ENCODE results near the gene MBD3L2.
"Not testable (repeated sequence)": the region's sequence is repeated elsewhere in the genome, so short reads cannot be mapped to it uniquely, and the experiment has no call there.

Gene MBD3L2

GRCh38 chr19:7063339-7063738, 14.2 kb downstream of the MBD3L2 start:
- no peak for DNase-seq

DNA sequence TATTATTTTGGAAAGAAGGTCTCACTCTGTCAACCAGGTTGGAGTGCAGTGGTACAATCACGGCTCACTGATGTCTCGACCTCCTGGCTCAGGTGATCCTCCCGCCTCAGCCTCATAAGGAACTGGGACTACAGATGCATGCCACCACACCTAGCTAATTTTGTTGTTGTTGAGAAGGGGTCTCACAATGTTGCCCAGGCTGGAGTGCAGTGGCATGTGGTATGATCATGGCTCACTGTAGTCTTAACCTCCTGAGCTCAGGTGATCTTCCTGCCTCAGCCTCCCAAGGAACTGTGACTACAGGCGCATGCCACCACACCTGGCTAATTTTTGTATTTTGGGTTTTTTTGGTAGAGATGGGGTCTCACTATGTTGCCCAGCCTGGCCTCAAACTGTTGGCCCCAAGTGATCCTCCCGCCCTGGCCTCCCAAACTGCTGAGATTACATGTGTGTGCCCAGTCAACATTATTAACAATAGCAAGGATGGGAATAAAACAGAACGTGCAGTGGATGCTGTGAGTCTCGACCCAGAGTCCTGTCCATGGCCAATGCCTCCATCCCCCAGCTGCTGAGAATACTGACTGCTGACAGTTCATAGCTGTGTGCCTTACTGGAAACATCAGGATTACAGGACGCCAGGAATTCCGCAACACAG, 14.8 kb downstream of the MBD3L2 start:
- DNase-seq, result no peak

- not testable (repeated sequence) for DNase-seq
Measured at GRCh38 chr19:7067122-7067521, 18.0 kb downstream of the MBD3L2 start.

GRCh38 chr19:7067716-7068115, 18.6 kb downstream of the MBD3L2 start:
- no peak for DNase-seq

GRCh38 chr19:7068599-7068998, 19.5 kb downstream of the MBD3L2 start:
- no peak for DNase-seq

GRCh38 chr19:7069042-7069903, 20.2 kb downstream of the MBD3L2 start, which contains the start of gene ZNF557:
Gene ZNF557 (plus strand): TSS chr19:7069703. CDS start chr19:7075075, 5,372 bp downstream.
- peak; percentile 99 for DNase-seq

DNA sequence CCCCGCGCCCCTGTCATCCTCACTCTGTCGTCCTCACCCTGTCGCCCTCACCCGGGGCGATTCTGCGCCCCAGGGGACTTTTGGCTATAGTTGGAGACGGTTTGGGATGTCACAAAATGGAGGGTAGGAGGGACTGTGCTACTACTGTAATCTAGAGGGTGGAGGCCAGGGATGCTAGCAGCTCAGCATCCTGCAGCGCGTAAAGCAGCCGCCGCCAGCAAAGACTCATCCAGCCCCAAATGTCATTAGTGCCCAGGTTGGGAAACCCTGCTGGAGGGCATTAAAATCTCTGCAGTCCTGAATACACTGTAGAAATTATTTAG, 20.7 kb downstream of the MBD3L2 start:
- DNase-seq, result no peak

DNA sequence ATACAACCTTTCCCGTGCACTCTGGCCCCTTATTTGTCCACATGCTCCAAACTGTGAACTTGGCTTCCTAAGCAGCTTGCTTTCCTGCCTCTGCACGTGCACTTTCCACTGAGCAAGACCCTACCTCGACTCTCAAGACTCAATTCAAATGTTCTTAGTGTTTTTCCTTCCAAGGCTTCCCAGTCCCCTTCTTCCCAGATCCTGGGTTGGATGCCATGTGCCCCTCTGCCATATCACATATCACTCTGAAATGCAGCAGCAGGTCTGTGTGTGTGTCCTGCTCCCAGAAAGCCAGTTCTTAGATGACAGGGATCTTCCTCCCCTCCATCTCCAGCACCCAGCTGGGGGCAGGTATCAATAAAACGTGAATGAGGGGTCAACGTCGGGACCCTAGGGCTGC, 23.4 kb downstream of the MBD3L2 start:
- no peak for DNase-seq

GRCh38 chr19:7074705-7075282, 25.7 kb downstream of the MBD3L2 start:
- no peak for DNase-seq

DNA sequence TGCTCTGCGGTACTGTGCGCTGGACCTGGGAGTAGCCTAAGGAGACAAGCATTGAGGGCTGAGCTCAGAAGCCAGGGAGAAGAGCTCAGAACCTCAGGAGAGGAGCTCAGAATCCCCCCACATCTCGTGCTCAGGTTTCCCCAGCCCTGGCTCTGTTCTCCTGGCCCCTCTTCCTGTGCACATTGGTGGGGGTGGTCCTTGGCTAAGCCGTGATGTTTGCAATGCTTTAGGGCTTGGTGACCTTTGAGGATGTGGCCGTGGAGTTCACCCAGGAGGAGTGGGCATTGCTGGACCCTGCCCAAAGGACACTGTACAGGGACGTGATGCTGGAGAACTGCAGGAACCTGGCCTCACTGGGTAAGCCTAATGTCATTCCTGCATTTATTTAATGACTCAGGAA, 27.0 kb downstream of the MBD3L2 start:
- no peak for DNase-seq

DNA sequence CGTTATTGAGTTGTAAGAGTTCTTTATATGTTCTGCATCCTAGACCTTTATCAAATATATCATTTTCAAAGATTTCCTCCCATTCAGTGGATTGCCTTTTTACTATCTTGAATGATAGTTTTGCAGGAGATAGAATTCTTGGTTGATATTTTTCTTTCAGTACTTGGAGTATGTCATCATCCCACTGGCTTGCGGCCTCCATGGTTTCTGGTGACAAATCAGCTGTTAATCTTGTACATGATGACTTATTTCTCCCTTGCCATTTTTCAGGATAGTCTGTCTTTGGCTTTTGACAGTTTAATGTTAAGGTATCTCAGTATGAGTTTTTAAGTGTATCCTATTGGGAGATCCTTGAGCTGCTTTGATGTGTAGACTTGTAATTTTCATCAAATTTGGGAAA, 28.9 kb downstream of the MBD3L2 start:
- DNase-seq, result no peak

GRCh38 chr19:7083076-7083956, 34.2 kb downstream of the MBD3L2 start:
- DNase-seq, result no peak

DNA sequence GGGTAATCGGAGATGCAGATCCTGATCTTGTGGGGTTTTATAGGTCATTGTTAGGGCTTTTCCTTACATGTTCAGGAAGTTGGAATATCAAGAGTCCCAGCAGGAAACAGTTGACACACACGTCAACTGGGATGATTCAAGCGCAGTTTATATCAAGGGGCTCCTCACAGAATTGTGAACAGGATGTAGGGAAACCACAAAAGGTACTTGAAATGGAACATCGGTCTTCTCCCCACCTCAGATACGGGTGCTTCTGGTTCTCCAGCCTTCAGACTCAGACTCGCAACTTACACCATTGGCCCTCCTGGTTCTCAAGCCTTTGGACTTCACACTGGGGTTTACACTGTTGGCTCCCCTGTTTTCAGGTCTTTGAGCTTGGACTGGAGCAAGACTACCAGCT, 39.9 kb downstream of the MBD3L2 start:
- DNase-seq, result no peak

DNA sequence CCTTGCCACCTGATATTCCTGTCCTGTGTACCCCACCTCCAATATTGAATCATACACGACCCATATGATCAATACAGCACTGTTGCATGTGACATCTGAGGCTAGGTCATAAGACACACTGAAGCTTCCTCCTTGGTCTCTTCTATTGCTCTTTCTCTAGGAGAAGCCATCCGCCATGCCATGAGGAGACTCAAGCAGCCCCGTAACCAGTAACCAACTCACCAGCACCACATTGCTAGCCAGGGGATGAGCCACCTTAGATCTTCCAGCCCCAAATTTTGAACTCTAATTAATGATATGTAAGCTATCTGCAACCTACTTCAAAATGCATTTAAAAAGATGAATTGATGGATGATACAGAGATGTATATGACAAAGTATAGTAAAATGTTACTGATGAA, 49.0 kb downstream of the MBD3L2 start:
- DNase-seq, result no peak

- peak; percentile 95 for DNase-seq
Measured at GRCh38 chr19:7098701-7099596, 49.8 kb downstream of the MBD3L2 start.

DNA sequence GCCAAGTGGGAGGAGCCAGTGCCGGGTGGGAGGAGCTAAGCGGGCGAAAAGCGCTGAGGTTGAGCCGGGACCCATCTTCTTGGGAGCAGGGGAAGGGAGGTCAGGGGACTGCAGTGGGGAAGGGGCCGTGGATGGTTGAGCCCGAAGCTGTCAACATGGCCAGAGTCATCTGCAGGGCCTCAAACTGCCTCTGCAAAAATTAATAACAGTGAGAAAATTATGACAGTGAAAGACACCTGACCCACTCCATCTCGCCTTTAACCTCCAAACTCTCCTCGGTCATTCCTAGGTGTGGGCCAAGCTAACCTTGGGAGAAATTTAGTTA, 50.4 kb downstream of the MBD3L2 start:
- DNase-seq, result no peak

Data from activated effector memory CD4-positive, alpha-beta T cell treated with anti-CD3 and anti-CD28 coated beads, Interleukin-2, amount 50 U/mL, for 16 hours (primary cell).